HG02884 (cell line): ENCODE measurements around the gene KCTD12.
A peak's percentile ranks its signal among the peaks of the same experiment; 100 is the strongest.
"Not testable (repeated sequence)": the region's sequence is repeated elsewhere in the genome, so short reads cannot be mapped to it uniquely, and the experiment has no call there.

Experiments
- ATAC-seq: cut with Tn5 transposase; IDR thresholded peaks from one replicate; pipeline ENCODE4 v1.9.1; 2021; ENCODE audit warnings: mild to moderate bottlenecking, moderate library complexity; ENCODE audit not compliant: unreplicated experiment

Gene KCTD12

DNA sequence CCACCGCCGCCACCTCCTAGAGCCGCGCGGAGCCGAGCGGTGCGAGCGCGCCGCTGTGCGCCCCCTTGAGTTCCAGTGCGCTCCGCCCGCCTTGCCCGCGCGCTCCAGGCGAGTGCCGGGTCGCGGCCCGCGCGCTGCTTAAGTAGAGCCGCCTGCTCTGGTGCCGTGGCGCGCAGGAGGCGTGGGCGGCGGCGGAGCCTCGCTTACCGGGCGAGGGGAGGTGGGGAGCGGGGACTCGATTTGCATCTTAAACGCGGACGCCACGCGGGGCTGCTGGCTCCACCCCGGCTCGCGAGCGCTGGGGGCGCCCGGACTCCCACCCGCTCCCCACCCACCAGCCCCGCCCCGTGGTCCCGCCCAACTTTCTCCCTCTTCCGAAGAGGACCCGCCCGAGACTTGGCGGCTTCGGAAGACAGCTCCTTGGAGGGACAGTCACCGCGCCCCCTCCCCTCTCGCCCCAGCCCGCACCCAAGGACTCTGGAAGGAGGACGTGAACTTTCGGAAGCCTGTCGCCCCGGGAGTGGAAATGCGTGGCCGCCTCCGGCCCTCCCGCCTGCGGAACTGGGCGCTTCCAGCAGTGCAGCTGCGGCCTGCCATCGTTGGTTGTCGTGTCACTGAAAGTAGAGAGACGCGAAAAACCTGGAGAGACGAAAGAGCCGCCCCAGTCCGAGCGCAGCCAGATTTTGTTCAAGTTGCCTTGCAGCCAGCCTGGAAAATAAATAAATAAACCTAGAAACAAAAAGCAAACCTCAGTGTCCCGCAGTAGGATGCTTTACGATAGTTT, at the start of gene KCTD12:
KCTD12 (minus strand) TSS at position 114 of the 784 bp plus-strand sequence. CDS start 257 bp downstream, outside the sequence.
- peak; percentile 56 for ATAC-seq

DNA sequence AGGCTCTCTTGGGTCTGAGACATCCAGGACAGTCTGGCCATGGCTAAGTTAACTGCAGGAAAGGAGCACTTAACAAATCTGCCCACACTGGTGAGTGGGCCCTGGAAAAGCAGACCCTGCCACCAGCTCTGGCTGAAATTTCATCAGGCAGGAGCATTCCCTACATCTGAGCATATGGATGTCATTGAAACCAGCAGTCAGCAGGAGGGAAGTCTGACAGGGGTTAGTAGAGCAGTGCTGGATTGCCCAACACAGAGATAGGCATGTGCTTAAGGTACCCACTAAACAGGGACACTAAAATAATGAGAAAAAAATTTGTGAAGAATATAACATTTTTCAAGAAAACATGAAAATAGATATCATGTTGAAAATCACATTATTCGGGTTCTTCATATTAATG, 48.5 kb upstream of the KCTD12 start:
- ATAC-seq: no peak

DNA sequence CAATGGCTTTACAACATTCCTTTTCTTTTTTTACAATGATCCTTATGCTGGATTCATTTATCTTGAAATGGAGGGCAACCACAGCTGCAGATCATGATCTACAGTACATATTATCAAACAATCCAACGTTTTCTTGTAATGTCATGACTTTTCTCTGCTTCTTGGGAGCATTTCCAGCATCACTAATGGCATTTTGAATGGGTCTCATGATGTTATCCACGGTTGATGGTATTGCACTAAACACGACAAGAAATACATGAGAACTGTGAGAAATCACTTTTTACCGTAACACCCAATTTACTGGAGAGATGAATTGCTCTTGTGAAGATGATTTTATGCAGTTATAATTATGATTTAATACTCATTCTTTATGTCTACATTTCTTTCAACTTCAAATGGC, 45.9 kb upstream of the KCTD12 start:
- no peak for ATAC-seq

DNA sequence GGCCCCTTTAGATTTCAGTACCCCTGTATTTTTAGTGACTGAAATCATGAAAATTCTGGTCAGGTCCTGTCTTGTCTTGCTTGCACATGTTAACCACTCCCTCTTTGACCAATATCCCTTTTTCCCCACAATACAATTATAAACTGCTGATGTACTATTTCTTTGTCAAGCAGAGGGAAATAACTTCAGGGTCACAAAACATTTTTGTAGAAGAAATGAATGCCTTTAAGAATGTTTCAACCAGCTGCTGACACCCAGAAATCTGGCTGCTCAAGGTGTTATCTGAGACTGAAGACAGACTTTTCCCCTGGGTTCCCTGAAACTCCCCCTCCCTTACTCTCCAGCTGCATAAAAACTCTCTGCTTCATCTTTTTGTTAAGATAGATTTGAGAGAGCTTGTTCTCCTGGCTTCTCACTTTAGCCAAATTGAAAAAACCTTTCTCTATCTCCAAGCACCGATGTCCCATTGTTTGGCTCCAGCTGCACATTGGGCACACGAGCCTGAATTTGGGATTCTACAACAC, 43.7 kb upstream of the KCTD12 start:
- no peak for ATAC-seq

DNA sequence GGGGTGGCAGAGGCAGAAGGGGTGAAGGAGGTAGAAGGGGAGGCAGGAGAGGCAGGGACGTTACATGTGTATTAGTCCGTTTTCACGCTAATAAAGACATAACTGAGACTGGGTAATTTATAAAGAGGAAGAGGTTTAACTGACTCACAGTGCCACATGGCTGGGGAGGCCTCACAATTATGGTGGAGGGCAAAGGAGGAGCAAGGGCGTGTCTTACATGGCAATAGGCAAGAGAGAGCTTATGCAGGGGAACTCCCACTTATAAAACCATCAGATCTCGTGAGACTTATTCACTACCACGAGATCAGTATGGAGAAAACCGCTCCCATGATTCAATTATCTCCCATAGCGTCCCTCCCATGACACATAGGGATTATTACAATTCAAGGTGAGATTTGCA, 43.1 kb upstream of the KCTD12 start:
- ATAC-seq: no peak

DNA sequence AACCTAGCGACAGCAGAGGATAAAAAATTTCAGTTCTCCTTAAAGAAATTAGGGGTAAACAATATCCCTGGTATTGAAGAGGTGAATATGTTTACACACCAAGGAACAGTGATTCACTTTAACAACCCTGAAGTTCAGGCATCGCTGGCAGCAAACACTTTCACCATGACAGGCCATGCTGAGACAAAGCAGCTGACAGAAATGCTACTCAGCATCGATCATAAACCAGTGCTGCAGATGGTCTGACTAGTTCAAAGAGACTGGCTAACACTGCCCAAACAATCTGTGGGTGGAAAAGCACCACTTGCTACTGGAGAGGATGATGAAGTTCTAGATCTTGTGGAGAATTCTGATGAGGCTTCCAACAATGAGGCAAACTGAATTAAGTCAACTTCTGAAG, 42.3 kb upstream of the KCTD12 start:
- ATAC-seq: no peak

DNA sequence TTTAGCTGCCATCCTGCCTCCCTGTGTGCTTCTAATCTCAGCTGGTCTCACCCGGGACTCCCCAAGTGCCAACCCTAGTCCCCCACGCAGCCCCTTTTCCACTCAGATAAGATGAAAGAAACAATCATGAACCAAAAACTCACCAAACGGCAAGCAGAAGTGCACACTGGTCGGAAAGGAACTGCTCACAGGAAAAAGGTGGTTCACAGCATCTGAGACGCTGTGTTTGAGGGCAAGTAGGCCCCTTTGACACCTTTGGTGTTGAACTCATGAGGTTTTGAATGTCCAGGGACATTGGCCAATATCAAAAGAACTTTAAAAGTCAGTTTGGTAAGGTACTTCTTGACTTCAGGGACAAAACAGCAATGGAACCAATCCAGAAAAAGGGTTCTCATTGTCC, 41.8 kb upstream of the KCTD12 start:
- ATAC-seq: no peak

DNA sequence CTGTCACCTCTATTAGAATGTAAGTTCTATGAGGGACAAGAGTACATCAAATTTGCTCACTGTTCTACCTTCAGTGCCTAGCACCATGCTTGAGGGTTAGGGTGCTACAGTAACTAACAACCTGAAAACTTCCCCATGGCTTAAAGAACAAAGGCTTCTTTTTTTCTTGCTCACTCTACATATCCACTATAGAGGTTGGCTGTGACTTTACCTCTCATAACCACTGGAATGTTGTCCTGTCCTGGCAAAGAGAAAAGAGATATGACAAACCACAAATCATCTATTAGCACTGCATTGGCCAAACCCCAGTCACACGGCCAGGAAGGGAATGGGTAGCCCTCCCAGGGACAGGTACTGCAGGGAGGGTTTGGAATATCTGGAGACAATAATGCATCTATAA, 38.9 kb upstream of the KCTD12 start:
- no peak for ATAC-seq

DNA sequence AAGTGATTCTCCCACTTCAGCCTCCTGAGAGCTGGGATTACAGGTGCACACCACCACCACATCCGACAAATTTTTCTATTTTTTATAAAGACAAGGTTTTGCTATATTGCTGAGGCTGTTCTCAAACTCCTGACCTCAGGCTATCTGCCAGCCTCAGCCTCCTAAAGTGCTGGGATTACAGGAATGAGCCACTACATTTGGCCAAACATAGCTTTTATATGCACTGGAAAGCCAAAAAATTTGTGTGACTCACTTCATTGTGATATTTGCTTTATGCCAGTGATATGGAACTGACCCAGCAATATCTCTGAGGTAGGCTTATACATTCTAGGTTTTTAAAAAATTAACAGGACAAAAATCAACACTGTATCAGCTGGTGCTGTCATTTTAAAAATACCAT, 35.3 kb upstream of the KCTD12 start:
- ATAC-seq: no peak

DNA sequence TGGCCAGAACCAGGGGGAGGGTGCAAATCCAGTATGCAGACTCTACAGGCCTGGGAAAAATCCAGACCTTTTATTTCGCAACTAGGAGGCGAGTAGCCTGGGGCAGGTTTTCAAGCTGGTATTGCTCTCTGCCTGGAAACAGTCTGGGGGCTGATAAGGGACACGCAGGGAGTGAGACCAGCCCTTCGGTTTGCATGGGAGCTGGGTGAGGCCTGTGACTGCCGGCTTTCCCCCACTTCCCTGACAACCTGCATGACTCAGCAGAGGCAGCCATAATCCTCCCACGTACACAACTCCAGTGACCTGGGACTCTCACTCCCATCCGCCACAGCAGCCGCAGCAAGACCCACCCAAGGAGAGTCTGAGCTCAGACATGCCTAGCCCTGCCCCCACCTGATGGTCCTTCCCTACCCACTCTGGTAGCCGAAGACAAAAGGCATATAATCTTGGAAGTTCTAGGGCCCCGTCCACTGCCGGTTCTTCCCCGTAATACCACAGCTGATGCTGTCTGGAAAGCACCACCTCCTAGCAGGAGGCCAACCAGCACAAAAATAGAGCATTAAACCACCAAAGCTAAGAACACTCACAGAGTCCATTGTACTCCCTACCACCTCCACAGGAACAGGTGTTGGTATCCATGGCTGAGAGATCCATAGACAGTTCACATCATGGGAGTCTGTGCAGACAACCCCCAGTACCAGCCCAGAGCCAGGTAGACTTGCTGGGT, 31.7 kb upstream of the KCTD12 start:
- not testable (repeated sequence) for ATAC-seq

DNA sequence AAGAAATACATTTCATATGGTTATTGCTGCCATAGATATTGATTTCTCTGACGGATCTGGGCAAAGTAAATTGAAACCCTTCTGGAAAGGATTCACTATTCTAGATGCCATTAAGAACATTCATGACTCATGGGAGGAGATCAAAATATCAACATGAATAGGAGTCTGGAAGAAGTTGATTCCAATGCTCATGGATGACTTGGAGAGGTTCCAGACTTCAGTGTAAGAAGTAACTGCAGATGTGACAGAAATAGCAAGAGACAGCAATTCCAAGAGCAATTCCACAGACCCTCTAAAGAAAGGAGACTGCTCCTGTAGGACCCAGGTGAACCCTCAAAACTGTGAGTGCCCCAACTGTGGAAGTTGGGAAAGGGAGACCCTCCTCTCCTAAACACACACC, 30.9 kb upstream of the KCTD12 start:
- no peak for ATAC-seq

DNA sequence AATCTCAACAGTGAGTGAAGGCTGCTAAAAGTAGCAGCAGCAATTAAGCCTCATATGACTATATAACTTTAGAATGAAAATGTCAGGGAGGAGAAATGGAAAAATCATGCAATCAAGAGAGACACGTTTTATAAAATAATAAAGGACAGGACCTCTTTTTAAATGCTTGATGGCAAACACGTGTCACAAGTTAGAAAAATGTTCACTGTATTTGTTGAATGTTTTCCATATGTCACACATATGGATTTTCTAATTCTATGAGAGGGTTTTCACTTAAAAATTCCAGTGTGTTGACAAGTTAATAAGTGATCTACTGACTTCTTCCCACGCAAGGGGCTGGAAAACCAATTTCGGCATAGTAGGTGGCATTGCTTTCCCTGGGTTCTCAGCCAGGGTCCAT, 27.7 kb upstream of the KCTD12 start:
- ATAC-seq: no peak

DNA sequence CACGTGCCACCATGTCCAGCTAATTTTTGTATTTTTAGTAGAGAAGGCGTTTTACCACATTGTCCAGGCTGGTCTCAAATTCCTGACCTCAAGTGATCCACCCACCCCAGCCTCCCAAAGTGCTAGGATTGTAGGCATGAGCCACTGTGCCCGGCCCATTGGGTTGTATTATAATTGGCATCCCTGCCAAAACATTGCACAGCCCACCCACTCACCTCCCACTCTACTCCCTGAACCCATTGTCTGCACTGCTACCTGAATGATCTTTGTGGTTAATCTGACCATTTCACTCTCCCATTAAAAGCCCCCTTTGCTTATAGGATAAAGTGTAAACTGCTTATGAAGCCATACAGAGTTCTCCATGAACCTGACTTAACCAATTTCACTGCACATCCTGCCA, 26.3 kb upstream of the KCTD12 start:
- no peak for ATAC-seq

DNA sequence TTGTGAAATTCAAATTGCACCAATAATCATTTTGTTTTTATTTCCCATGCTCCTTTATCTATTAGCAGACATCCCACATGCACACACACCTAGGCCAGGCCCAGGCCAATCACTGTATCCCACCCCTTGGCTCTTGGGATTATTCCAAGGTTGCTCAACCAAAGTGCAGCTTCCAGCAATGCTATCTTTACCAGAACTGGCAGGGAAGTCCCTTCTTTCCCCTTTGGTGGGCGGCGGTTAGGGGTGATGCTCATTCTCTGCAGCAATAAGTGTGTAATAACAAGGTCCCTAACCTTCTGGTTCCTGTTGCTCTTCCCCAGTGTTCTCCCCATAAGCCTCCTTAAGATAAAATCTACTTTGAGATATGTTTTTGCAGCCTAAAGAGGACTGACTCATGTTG, 18.3 kb upstream of the KCTD12 start:
- no peak for ATAC-seq

DNA sequence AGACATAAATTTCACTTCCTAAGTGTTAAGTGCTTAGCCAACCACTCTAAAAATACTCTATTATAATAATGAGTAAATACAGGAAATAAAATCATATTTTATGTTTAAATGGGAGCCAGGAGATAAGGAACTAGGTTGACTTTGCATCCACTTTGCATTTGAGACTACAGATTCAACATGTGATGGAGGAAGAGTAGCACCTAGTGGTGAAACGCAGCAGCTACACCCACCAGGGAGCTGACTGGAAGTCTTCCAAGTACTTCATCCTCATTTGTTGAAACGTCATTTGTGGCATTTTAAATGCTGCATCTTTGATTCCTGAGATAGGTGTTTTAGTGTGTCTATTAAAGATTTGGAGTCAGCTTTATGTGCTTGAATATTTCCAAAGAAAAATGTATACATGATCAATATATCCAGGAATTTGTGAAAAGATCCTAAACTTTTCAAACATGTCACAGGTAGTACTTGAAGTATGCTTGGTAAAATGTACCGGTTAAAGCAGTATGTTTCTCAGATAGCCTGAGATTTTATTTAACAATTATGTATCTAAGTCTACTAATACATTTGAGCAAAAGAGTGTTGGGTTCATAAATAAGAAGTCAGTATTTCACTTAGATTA, 17.4 kb upstream of the KCTD12 start:
- ATAC-seq: peak; percentile 90

DNA sequence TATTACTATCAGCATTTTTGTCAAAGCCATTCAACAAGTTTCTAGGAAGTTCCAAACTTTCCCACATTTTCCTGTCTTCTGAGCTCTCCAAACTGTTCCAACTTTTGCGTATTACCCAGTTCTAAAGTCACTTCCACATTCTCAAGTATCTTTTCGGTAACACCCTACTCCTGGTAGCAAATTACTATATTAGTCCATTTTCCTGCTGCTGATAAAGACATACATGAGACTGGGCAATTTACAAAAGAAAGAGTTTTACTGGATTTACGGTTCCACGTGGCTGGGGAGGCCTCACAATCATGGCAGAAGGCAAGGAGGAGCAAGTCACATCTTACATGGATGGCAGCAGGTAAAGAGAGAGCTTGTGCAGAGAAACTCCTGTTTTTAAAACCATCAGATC, 12.9 kb upstream of the KCTD12 start:
- not testable (repeated sequence) for ATAC-seq

DNA sequence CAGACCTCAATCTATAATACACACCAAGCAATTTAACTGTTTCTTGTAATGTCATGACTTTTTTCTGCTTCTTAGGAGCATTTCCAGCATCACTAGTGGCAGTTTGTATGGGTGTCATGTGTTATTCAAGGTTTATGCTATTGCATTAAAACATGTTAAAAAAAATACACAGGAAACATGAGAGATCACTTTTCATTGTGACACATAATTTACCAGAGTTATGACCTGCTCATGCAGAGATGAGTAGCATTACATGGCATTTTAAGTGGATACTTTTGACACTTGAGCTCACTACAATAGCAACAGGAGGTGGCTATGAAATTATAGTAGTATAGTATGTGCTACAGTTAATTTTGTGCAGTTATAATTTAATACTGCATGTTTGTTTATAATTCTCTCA, 11.0 kb upstream of the KCTD12 start:
- not testable (repeated sequence) for ATAC-seq

DNA sequence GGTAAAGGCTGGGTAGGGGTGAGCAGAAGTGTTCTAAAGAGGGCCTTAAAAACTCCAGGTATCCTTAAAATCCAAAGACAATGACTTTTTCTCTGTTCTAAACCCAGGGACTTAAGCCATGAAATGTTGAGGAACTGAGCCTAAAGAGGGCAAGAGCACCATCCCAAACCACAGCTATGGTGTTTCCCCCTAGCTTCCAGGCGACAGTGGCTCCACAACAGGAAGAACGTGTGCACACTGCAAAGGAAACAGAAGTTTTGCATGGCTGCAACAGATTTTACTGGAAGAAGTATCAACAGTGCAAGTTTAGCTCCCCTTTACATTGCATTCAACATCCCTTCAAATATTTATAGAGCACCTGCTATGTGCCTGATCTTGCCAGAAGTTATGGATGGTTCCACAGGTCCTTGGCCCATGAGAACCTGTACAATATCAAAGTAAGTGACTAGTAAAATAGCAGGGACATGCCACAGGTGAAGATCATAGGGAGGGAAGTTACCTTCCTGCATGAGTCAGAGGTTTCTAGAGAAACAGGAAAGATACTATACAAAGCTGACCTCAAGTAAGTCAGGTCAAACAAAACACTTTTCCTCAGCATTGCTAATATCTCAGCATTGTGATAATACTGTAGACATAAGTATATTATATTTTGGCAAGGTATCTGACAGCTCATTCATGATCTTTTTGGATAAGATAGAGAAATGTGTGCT, 8.4 kb upstream of the KCTD12 start:
- peak; percentile 45 for ATAC-seq

DNA sequence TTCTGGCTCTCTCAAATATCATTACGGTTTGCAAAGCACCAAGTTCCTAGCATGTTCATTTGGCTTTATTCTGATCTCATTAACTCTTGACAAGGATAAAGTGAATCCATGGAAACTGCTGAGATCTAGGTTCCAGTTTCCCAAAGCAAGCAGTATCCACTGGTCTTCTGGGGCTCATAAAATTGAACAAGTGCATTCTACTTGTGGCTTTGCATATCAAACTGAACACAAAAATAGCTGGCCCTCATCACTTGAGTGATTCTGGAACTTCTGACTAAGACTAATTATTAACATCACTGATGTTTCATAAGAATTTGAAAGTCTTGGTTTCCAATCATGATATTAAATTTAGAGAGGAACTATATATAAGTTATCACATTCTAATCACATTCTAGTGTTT, 6.3 kb upstream of the KCTD12 start:
- no peak for ATAC-seq

DNA sequence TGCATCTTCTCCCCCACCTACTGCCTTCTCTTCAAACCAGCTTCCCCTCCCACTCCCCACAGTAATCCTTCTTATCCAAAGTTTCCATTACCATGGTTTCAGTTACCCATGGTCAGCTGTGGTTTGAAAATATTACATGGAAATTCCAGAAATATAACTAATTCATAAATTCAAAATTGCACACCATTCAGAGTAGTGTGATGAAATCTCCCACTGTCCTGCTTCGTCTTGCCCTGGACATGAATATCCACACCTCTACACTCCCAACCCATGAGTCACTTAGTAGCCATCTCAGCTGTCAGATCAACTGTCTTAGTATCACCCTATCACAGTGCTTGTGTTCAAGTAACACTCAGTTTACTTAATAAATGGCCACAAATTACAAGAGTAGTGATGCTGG, 3.8 kb upstream of the KCTD12 start:
- ATAC-seq: no peak

DNA sequence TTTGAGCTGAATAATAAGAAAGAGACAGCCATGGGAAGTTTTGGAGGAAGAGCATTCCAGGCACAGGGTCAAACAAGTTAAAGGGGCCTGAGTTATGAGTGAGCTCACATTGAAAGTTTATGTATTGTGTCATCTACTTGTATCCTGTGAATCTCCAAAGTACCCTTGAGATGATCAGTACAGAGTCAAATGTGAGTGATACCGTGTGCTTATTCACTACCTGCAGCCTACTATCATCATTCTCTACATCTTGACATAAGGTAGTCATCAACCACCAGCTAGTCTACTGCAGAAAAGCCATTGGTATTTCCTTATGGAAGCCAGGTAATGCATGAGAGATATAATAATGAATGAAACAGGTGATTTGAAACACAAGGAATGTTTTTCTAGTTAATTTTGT, 3.0 kb upstream of the KCTD12 start:
- no peak for ATAC-seq
